GM18526 (cell line): Measurements from ENCODE around the gene SUPT3H.

ENCODE experiments used
- POLR2A ChIP-seq: IDR thresholded peaks from 3 replicates; pipeline ENCODE4 v1.6.1; 2011; ENCODE audit not compliant: insufficient read length; ENCODE audit errors: extremely low read depth

The SUPT3H gene

GRCh38 chr6:45231660-45232059 lies 146.1 kb downstream of the SUPT3H start:
- no peak for TF ChIP-seq POLR2A

- no peak for TF ChIP-seq POLR2A
Observed at GRCh38 chr6:45229416-45229815, 148.3 kb downstream of the SUPT3H start.

- no peak for TF ChIP-seq POLR2A
Observed at GRCh38 chr6:45226081-45226480, 151.7 kb downstream of the SUPT3H start.

- no peak for TF ChIP-seq POLR2A
Observed at GRCh38 chr6:45222380-45222779, 155.4 kb downstream of the SUPT3H start.

- TF ChIP-seq POLR2A: no peak
Observed at GRCh38 chr6:45215759-45216158, 162.0 kb downstream of the SUPT3H start.

- no peak for TF ChIP-seq POLR2A
Observed at GRCh38 chr6:45212976-45213375, 164.8 kb downstream of the SUPT3H start.

GRCh38 chr6:45209762-45210161 lies 168.0 kb downstream of the SUPT3H start:
- TF ChIP-seq POLR2A: no peak

- TF ChIP-seq POLR2A: no peak
Observed at GRCh38 chr6:45206793-45207492, 170.8 kb downstream of the SUPT3H start.

GRCh38 chr6:45201484-45201883 lies 176.2 kb downstream of the SUPT3H start:
- no peak for TF ChIP-seq POLR2A

- no peak for TF ChIP-seq POLR2A
Observed at GRCh38 chr6:45200510-45200909, 177.2 kb downstream of the SUPT3H start.

GRCh38 chr6:45199554-45199953 lies 178.2 kb downstream of the SUPT3H start:
- TF ChIP-seq POLR2A: no peak

- no peak for TF ChIP-seq POLR2A
Observed at GRCh38 chr6:45196121-45196520, 181.6 kb downstream of the SUPT3H start.

- TF ChIP-seq POLR2A: no peak
Observed at GRCh38 chr6:45195137-45195536, 182.6 kb downstream of the SUPT3H start.

GRCh38 chr6:45192556-45192955 lies 185.2 kb downstream of the SUPT3H start:
- TF ChIP-seq POLR2A: no peak

- TF ChIP-seq POLR2A: no peak
Observed at GRCh38 chr6:45191414-45191813, 186.3 kb downstream of the SUPT3H start.

GRCh38 chr6:45187836-45188235 lies 189.9 kb downstream of the SUPT3H start:
- no peak for TF ChIP-seq POLR2A
